GM21529 (cell line): Measurements from ENCODE around the gene PDE4C.

Experiments used
- ATAC-seq: cut with Tn5 transposase; IDR thresholded peaks from one replicate; pipeline ENCODE4 v1.9.1; 2021; ENCODE audit not compliant: unreplicated experiment

Gene PDE4C

DNA sequence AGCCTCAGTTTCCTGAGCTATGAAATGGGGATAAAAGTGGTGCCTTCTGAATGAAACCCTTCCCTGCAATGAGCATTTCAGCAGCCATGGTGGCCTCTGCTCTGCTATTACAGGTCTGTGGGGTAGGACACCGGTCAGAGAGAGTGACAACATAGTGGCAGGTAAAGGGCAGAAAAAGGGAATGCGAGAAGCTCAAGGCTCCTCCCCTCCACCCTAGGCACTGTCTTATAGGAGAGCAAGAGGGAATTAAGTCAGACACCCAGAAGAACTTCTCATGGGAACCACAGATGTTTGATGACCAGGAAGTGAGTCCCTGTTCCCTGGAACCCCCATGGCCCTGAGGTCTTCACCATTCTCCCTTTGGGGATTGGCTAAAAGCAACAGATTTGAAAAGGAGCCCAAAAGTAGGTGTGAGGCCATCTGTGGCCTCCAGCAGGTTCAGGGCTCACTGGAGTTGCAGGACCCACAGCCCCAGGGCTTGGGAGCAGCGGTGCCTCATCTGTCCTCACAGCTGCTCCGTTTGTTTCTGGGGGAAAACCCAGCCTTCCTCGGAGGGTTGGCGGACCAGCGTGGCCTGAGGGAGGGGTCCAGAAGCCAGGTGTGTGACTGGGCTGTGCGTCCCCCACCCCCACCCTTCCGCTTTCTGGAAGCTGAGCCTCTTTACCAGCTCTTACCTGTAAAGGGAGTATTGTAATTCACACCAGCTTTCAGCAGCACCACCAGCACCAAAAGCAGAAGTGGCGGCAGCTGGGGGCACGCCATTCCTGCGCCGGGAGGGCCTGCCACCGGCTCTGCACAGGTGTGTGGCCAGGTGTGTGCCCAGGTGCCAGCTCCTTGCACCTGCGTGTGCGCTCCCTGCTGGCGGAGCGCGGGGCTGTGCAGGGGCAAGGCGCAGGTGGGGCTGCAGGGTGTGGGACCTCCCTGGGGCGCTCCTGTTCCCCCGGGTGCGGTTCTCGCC is 28.6 kb upstream of the PDE4C start:
- no peak for ATAC-seq

DNA sequence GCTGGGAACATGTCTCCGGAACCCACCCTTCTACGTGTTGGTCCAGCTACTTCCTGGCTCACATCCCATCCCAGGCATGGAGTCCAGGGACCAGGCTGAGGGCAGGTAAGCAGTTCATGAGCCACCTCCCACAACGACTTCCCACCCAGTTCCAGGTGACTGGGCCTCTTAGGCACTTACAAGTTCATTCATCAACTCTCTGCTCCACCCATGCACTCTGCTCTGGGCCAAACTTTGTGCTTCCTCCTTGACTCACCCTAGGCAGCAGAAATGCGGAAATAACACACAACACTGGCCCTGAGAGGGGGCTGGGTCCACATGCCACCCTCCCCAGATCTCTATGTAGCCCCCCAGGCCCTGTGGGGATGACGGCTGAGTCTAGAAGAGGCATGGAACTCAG is 27.5 kb upstream of the PDE4C start:
- ATAC-seq = no peak

DNA sequence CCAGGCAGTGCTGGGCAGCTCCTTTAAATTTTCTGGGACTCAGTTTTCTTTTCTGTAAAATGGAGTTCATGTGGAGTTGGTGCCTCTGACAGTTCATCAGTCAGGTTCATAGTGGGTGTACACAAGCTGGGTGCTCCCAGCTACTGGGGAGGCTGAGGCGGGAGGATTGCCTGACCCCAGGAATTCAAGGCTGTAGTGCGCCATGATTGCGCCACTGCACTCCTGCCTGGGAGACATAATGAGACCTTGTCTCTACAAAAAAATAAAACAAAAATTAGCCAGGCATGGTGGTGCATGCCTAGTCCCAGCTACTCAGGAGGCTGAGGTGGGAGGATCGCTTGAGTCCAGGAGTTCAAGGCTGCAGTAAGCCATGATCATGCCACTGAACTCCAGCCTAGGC is 26.9 kb upstream of the PDE4C start:
- no peak for ATAC-seq

DNA sequence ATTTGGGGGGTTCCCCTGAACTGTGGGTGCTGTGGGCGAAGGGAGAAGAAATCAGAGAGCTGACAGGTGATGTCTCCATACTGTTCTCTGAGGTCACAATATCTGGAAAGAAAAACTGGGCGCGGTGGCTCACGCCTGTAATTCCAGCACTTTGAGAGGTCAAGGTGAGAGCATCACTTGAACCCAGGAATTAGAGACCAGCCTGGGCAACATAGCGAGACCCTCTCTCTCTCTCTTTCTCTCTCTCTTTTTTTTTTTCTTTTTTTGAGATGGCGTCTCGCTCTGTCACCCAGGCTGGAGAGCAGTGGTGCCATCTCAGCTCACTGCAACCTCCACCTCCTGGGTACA is 26.1 kb upstream of the PDE4C start:
- no peak for ATAC-seq

DNA sequence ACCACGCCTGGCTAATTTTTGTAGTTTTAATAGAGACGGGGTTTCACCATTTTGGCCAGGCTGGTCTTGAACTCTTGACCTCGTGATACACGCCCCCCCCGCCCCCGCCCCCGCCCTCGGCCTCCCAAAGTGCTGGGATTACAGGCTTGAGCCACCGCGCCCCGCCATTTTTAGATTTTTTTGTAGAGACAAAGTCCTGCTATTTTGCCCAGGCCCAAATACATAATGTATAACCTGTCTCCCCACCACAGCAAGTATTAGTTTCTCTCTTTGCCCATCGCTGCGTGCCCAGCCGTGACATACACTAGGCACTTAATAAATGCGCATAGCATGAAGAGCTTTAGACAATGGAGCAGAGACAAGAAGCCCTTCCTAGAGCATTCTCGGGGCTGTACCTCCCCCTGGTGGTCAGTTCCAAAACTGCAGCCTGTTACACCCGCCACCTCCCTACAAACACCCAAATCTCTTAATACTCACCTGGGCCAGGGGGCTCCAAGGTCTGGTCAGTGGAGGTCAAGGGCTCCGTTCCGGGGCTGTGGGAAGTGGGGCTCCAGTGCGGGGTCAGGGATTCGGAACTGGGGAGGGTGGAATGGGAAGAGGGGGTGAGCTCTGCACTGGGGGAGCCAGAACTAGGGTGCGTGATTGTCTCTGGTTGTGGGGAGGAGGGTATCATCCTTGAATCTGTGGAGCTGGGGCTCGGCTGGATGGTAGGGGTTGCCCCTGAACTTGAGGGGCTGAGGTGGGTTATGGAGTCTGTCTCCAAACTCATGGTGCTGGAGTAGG is 25.5 kb upstream of the PDE4C start:
- no peak for ATAC-seq

DNA sequence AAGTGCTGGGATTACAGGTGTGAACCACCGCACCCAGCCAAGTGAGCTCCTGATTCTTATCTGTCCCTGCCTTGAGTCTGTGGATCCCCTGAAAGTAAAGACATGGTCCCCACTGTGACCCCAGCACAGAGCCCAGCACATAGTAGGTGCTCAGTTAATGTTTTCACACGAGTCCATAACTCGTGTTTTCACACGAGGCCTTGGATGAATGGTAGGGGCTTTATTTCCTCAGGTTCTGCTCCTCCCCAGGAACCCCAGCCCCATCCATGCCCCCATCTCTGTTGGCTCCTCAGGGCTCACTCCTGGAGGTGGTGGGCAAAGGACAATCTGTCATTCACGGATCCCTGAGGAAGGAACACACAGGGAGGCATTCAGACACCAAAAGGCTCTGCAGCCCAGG is 23.6 kb upstream of the PDE4C start:
- ATAC-seq = no peak

DNA sequence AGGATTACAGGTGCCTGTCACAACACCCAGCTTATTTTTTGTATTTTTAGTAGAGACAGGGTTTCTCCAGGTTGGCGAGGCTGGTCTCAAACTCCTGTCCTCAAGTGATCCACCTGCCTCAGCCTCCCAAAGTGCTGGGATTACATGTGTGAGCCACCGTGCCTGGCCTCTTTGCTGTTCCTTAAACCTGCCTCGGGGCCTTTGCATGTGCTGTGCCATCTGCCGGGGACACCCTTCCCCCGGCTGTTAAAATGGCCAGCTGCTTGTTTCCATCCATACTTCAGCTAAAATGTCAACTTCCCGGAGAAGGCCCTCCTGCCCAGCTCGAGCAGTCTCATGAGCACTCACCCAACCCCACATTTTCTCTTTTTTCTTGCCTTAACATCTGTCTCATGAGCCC is 19.1 kb upstream of the PDE4C start:
- ATAC-seq = no peak

DNA sequence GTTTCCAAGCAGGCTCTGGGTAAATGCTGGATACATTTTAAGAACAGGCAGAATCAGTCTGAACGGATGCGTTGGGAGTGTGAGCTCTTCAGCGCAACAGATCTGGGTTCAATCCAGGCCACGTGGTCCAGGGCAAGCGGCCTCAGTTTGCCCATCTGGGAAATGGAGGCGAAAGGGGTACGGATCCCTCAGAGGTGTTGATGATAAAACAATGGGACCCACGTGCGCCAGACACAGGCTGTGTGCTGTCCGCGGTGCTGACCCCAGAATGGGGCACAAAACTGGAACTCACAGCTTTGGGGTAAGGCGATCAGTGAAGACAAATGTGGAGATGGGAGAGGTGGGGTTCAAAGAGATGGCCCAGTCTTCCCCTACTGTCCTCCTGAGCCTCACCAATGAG is 13.1 kb upstream of the PDE4C start:
- ATAC-seq = no peak

DNA sequence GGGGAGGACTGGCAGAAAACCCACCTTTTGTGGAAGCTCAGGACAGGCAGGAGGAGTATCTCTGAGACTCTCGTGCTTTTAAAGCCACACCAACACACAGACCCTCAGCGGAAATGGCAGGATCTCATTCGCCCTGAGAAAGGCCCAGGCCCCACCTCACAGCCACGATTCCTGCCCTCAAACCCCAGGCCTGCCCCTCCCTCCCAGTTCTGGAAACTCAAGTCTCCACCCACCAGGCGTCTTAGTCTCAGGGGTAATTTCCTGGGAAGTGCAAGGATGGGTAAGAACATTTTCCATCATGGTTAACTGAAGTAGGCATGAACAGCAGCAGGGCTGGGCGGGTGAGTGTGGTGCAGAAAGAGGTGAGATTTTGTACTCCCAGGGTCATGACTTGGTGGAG is 8.0 kb upstream of the PDE4C start:
- ATAC-seq = no peak

DNA sequence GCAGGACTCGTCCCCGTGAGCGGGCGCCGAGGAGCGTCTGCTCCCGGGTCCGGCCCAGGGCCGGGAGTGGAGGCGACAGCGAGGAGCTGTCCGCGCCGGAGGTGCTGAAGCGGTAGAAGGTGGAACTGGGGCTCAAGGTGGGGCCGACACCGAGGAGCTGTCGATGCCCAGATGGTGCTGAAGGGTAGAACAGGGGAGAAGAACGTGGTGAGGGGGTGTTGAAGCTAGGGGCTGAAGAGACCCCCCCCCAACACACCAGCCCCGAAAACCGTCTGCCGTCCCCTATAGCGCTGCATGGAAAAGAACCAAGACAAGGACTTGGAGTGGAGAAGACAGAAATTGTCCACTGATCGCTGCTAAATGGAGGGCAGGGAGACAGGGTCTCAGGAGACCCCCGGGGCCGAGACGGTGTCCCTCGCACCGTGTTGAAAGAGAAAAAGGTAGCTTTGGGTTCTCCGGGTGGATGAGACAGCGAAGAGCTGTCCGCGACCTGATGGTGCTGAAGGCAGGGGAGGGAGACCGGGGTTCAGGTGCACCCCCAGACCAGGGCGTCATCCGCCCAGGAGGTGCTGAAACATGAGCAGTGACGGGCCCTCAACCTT is 7.1 kb upstream of the PDE4C start:
- ATAC-seq = no peak

DNA sequence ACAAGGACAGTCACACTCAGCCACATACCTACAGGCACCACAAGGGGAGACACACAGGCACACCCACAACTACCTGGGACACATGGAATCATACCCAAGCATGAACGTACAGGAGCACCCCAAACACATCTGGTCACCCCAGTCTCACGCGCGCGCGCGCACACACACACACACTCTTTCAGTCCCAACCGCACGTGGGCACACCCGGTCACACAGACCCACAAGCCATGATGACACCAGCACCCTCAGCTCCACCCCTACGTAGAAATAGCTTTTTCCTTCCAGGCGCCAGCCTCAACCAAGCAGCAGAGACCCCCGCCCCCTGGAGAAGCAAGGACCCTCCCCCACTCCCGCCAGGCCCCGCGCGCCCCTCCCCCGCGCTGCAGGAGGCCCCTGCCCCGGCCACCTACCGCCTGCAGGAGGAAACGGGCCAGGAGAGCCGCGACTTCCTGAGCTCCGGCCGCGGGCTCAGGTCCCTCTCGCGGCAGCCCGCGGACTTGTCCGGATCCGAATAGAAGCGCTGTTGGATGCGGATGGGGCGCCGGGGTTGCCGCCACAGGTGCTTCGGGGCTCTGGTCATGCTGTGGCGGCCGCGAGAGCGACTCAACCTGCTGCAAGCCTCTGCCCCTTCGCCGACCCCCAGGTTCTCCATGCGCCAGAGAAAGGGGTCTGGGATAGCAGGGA is 6.4 kb upstream of the PDE4C start:
- ATAC-seq = no peak

DNA sequence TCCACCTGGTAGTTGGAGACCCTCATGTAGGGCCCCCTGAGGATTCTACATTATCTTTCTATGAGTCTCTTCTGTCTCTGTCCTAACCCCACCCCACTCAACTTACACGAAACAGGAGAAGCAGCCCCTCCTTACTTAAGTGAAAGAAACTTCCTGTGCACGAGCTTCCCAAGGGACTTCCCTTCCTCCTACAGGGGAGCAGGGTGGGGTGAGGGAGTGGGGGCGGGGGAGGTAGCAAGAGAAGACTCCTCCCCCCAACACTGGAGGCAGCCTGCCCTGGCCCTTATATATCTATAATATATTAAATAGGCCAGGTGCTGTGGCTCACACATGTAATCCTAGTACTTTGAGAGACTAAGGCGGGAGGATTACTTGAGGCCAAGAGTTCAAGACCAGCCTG is 5.5 kb upstream of the PDE4C start:
- ATAC-seq = no peak

DNA sequence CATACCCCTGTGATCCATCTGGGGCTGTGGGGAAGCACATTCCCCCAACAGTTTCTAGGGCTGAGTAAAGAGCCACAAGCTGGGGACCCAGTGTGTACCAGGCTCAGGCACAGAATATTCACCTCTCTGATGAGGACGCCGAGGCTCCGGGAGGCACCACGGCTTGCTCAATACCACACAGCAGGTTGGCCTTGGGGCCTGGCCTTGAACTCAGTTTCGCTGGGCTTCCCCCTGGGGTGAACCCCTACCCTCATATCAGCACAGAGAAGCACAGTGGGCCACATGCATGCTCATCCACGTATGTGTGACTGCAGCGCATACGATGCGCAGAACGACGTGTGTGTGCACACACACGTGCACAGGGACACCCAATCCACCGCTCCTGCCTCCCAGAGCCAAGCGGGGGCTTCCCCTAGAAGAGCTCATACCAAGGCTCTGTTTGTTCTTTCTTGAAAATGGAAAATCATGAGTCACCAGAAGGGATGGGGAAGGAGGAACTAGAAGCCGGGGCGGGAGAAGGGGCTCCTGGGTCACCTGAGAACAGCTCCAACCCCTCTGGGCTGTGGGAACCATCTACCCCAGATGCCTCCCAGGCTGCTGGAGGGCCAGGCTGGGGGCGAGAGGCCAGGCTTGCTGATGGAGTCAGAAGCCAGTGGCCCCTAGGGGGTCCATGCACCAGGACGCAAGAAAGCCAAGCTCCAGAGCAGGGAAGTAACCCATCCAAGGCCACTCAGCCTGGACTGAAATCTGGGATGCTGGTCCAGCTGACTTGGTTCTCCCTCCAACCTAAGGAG is 4.9 kb upstream of the PDE4C start:
- ATAC-seq = no peak

DNA sequence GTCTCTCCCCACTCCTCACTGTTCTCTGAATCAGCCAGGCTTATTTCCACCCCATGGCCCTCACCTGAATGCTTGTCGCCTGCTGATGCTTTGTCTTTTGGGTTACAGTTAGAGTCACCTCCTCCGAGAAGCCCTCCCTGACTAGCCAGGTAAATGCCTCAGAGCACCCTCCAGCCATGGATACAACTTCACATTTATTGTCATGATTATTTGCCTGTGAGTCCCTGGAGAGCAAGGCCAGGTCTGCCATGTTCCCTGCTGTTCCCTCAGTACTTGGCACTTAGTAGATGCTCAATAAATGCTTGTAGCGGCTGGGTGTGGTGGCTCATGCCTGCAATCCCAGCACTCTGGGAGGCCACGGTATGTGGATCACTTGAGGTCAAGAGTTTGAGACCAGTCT is 3.7 kb upstream of the PDE4C start:
- no peak for ATAC-seq

DNA sequence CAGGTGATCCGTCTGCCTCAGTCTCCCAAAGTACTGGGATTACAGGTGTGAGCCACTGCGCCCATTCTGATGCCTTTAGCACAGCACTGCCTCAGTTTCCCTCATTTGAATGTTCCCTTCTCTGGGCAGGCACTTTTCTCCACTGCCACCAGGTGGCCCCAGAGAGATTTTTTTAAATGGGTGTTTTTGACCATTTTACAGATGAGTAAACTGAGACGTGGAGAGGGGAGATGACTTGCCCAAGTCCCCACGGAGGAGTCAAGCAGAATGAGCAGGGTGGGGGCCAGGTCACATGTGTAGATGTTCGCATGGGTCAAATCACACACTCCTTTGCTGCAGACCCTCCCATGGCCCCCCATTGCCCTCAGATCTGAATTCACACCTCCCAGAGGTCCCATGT is 3.2 kb upstream of the PDE4C start:
- ATAC-seq = no peak

DNA sequence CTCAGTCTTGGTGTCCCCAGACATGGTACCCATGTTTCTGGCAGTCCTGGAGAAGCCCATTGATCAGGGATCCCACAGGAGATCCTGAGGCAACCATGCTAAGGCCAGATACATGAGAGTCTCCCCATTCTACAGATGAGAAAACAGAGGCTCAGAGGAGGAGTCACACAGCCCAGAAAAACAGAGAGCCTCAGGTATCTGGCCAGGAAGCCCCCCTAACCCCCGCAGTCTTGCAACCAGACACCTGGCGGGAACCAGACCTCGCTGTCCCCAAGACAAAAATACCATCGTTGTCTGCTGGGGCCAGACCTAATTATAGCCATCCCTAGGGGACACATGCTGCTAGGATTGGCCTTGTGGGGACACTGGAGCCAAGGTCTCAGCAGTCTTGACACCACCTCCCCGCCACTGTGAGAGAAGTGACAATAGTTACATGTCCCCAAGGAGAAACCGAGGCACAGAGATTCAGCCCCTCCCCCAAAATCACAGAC is 1.6 kb upstream of the PDE4C start:
- no peak for ATAC-seq

DNA sequence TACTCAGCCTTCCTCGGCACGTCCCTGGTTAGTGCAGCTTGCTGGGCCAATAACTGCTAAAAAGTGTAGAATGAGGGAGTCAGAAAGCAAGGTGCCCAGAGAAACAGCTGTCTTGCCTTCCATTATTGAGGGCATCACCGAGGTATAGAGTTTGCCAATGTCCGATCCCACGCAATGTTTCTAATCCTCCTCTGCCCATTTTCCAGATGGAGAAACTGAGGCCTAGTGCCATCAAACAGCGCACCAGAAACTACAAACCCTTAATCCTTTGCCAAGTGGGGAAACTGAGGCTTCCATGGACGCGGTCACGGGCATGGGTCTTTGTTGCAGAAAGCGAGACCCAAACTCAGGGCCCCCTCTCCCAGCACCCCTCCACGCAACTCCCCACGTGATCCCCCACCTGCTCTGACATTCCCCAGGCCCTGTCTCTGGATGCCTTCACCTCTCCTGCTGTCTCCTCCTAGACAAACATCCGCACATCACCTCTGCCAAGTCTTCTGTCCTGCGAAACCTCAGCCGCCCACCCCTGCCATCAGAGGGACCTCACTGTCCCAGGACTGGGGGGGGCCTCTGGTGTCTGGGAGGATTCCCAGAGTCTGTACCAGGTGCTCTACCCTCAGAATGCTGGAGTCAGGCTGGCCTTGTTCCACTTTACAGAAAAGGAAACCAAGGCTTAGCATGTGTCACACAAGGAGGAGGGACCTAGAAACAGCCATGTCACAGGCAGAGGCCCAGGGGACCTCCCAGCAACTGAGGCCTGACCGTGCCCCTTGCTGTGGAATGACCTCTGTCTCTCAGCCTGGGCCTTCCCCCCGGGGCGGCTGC is 930 bp upstream of the PDE4C start:
- no peak for ATAC-seq

DNA sequence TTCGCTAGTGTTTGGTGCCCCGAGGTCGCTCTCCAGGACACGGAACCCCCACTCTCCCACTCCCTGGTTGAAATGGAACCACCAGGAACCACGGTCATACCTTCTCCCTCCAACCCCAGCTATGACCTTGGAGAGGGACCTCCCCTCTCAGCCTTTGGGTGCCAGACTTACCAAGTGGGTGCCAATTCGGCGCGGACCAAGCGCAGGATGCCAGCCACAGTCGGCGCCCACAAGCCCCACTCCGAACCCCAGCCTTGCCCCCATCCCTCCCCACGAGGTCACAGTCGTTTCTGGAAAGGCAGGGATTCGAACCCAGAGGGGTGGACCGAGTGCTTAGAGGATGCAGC is 910 bp downstream of the PDE4C start:
- no peak for ATAC-seq

DNA sequence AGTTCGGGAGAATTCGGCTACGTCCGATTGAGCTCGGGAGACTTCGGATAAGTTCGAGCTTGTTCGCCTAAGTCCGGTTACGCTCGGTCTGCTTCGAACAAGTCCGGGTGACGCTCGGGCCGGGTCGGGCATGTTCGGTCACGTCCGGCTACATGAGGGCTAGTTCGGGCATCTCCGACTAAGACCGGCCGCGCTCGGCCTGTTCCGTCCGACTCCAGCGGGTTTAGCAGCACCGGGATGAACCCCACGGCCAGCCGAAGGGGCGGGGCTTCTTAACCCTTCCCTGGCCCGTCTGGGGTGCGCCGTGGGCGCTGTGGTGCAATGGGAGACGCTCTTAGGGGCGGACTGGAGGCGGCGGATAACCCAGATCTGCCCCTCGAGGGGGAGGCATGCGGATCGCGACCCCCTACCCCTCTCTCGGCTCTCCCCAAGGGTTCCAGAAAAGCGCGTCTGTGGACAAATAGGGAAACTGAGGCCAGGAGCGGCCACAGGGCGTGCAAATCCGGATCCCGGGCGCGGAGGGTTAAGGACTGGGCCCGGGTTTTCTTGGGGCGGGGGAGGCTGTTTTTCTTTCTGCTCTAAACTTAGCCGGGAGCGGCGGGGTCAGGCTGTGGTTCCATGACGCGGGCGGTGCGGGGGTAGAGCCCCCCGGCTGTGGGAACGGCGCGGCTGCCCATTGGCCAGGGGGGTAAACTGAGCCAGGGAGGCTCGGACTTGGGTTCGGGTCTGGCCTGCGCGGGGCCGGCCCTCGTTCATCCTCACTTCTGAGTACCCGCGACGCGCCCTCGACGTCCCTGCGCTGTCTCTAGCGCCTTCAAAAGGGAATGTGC is 1.5 kb downstream of the PDE4C start:
- peak; percentile 86 for ATAC-seq
